AG10803 (cell line): ENCODE data around the gene DCP1B.

Experiments
- DNase-seq: peaks from one replicate; pipeline ENCODE4 v3.0.0; 2010; ENCODE audit warnings: low read depth
- H3K4me3 ChIP-seq: 2 replicates; pipeline ENCODE4 v1.5.1; 2011; ENCODE audit warnings: mild to moderate bottlenecking, low read length, control low read depth
- CTCF ChIP-seq: conservative IDR thresholded peaks from 2 replicates; pipeline ENCODE4 v1.5.1; 2011; ENCODE audit warnings: mild to moderate bottlenecking, low read length, control low read depth, inconsistent platforms

The DCP1B gene

GRCh38 chr12:1915082-1915968, 88.9 kb downstream of the DCP1B start:
- no peak for DNase-seq
- H3K4me3 ChIP-seq: no peak overlapping the region
- no peak for TF ChIP-seq CTCF

GRCh38 chr12:1914114-1914911, 89.9 kb downstream of the DCP1B start:
- TF ChIP-seq CTCF: no peak
- no peak overlapping the region for H3K4me3 ChIP-seq
- no peak for DNase-seq

GRCh38 chr12:1913377-1914113, 90.7 kb downstream of the DCP1B start:
- no peak overlapping the region for H3K4me3 ChIP-seq
- TF ChIP-seq CTCF: no peak
- no peak for DNase-seq

GRCh38 chr12:1912580-1913376, 91.5 kb downstream of the DCP1B start:
- TF ChIP-seq CTCF: no peak
- DNase-seq: no peak
- H3K4me3 ChIP-seq: no peak overlapping the region

- no peak overlapping the region for H3K4me3 ChIP-seq
- TF ChIP-seq CTCF: no peak
- no peak for DNase-seq
These were observed 92.4 kb downstream of the DCP1B start for GRCh38 chr12:1911598-1912575.
